OCI-LY7 (cell line): ENCODE results near the gene TTLL3. TPM values are rescaled to one million over a fixed set of nuclear protein-coding genes. Genes with fewer than 3 reads are reported as not detected.

Experiments used
- BruUV-seq: library from RNA; stranded (reverse); fragments of 400-500 nt; replicated peaks from 2 replicates; lab custom pipeline; 2021; lab: Mats Ljungman, UMichigan
- CTCF ChIA-PET: fragments of 300-600 bp; sonication (Branson Sonifier 250); formaldehyde crosslinking; loops from one replicate; lab custom pipeline; 2022; ENCODE audit warnings: antibody characterized with exemption; ENCODE audit not compliant: unreplicated experiment; lab: Charles Lee
- POLR2A ChIA-PET: fragments of 300-600 bp; sonication (Branson Sonifier 250); formaldehyde crosslinking; loops from one replicate; lab custom pipeline; 2022; ENCODE audit warnings: antibody characterized with exemption; lab: Charles Lee
- DNase-seq: peaks from one replicate; pipeline ENCODE4 v3.0.0-alpha.2; 2015; ENCODE audit warnings: low spot score
- H2AFZ ChIP-seq: fragments of 200-600 bp; sonication (generic), shearing (Covaris generic); 2 replicates; pipeline ENCODE4 v1.6.1; 2014; ENCODE audit warnings: mild to moderate bottlenecking, antibody characterized with exemption, low read length, moderate library complexity
- H3K27ac ChIP-seq: fragments of 200-600 bp; sonication (generic); 2 replicates; pipeline ENCODE4 v1.5.1; 2014; ENCODE audit warnings: mixed run types, low read depth, mild to moderate bottlenecking, moderate library complexity, low read length, inconsistent platforms; ENCODE audit not compliant: poor library complexity, severe bottlenecking
- H3K36me3 ChIP-seq: fragments of 200-600 bp; sonication (generic); 2 replicates; pipeline ENCODE4 v1.6.1; 2014; ENCODE audit warnings: mild to moderate bottlenecking, antibody characterized with exemption, low read length, moderate library complexity, mixed read lengths; ENCODE audit not compliant: insufficient read depth
- H3K4me1 ChIP-seq: fragments of 200-600 bp; sonication (generic); 2 replicates; pipeline ENCODE4 v1.5.1; 2014; ENCODE audit warnings: mild to moderate bottlenecking, low read length; ENCODE audit not compliant: insufficient read depth, poor library complexity, severe bottlenecking
- H3K4me2 ChIP-seq: fragments of 200-600 bp; sonication (generic); 2 replicates; pipeline ENCODE4 v1.6.1; 2014; ENCODE audit warnings: mild to moderate bottlenecking, low read length
- H3K4me3 ChIP-seq: fragments of 200-600 bp; sonication (generic); 2 replicates; pipeline ENCODE4 v1.5.1; 2014; ENCODE audit warnings: mild to moderate bottlenecking, low read depth, low read length; ENCODE audit not compliant: poor library complexity, severe bottlenecking
- H3K79me2 ChIP-seq: fragments of 200-600 bp; sonication (generic); 2 replicates; pipeline ENCODE4 v1.6.1; 2016; ENCODE audit warnings: low read depth, mild to moderate bottlenecking, low read length, moderate library complexity, mixed read lengths; ENCODE audit not compliant: insufficient read depth
- H3K9me2 ChIP-seq: fragments of 200-600 bp; sonication (generic); 2 replicates; pipeline ENCODE4 v1.6.1; 2016; ENCODE audit warnings: mild to moderate bottlenecking, low read length, mixed read lengths; ENCODE audit not compliant: insufficient read depth
- H3K9me3 ChIP-seq: fragments of 200-600 bp; sonication (generic); 2 replicates; pipeline ENCODE4 v1.6.1; 2014; ENCODE audit warnings: mild to moderate bottlenecking, mixed run types, low read length, mixed read lengths
- H4K20me1 ChIP-seq: fragments of 200-600 bp; sonication (generic); 2 replicates; pipeline ENCODE4 v1.6.1; 2014; ENCODE audit warnings: mild to moderate bottlenecking, antibody characterized with exemption, low read length, moderate library complexity, mixed read lengths; ENCODE audit not compliant: insufficient read depth
- EZH2phosphoT487 ChIP-seq: fragments of 200-600 bp; sonication (generic); IDR thresholded peaks from 2 replicates; pipeline ENCODE4 v1.6.1; 2018; ENCODE audit warnings: low read depth, borderline replicate concordance, mild to moderate bottlenecking, mixed run types, antibody characterized with exemption, low read length, moderate library complexity, mixed read lengths
- intact Hi-C: fragments of 100-400 bp; cut with micrococcal nuclease; formaldehyde crosslinking; loops from one replicate; pipeline ENCODE4 v1.10.0; 2022; ENCODE audit not compliant: unreplicated experiment
- total RNA-seq, 2 experiments: library from RNA; depleted of rRNA in 1 of 2; stranded (reverse); fragments of >200 nt in 1 of 2; shearing (Covaris generic) in 1 of 2; gene quantifications; 2 replicates each; pipeline ENCODE4 v1.2.3, GENCODE V29; 2014 to 2022
- TF ChIP-seq, protein P1 (sequence below): fragments of 200-600 bp; sonication (generic); conservative IDR thresholded peaks from 2 replicates; pipeline ENCODE4 v1.5.1; 2014; ENCODE audit warnings: mild to moderate bottlenecking, antibody characterized with exemption, low read length, moderate library complexity, mixed read lengths

Gene TTLL3
- total RNA-seq, 2 experiments from 2014 or later = 65.4 to 127 TPM

GRCh38 chr3:9797196-9797945 lies 12.7 kb upstream of the TTLL3 start:
- H4K20me1 ChIP-seq = peaks cover 10% of the 10 kb centered on the region; the same call in 1 of the 2 replicates
- no peak overlapping the region for H3K27ac ChIP-seq
- peaks cover 84% of the 10 kb centered on the region for H3K36me3 ChIP-seq
- TF ChIP-seq, protein P1, sequence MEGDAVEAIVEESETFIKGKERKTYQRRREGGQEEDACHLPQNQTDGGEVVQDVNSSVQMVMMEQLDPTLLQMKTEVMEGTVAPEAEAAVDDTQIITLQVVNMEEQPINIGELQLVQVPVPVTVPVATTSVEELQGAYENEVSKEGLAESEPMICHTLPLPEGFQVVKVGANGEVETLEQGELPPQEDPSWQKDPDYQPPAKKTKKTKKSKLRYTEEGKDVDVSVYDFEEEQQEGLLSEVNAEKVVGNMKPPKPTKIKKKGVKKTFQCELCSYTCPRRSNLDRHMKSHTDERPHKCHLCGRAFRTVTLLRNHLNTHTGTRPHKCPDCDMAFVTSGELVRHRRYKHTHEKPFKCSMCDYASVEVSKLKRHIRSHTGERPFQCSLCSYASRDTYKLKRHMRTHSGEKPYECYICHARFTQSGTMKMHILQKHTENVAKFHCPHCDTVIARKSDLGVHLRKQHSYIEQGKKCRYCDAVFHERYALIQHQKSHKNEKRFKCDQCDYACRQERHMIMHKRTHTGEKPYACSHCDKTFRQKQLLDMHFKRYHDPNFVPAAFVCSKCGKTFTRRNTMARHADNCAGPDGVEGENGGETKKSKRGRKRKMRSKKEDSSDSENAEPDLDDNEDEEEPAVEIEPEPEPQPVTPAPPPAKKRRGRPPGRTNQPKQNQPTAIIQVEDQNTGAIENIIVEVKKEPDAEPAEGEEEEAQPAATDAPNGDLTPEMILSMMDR = no peak
- no peak for TF ChIP-seq EZH2phosphoT487
- H3K79me2 ChIP-seq = peaks cover 53% of the 10 kb centered on the region
- CTCF ChIA-PET = no interaction called here
- H3K9me3 ChIP-seq = no peaks in the 10 kb centered on the region
- H3K4me3 ChIP-seq = no peak overlapping the region
- no peaks in the 10 kb centered on the region for H3K9me2 ChIP-seq
- no peak overlapping the region for H3K4me2 ChIP-seq
- no TSS peak for BruUV-seq
- no peak overlapping the region for H2AFZ ChIP-seq
- intact Hi-C loops = no loop called here
- DNase-seq = no peak
- POLR2A ChIA-PET = interaction anchor here (0.6 to 0.7 kb wide), 5 partner anchors 14 to 481 kb away, joined by 3 to 7 read pairs (median 4); no protein-coding TSS in a partner anchor
- peaks cover 29% of the 10 kb centered on the region for H3K4me1 ChIP-seq

- H3K4me1 ChIP-seq = peaks cover 10% of the 10 kb centered on the region
- no peak for TF ChIP-seq EZH2phosphoT487
- TF ChIP-seq, protein P1 = peak; percentile 64
- H3K4me3 ChIP-seq = no peak overlapping the region
- H3K79me2 ChIP-seq = peaks cover 27% of the 10 kb centered on the region
- H3K4me2 ChIP-seq = no peak overlapping the region
- intact Hi-C loops = no loop called here
- CTCF ChIA-PET = interaction anchor here (0.6 kb wide), 1 partner anchor 423 kb away, joined by 4 read pairs; no protein-coding TSS in a partner anchor
- H3K9me3 ChIP-seq = no peaks in the 10 kb centered on the region
- H2AFZ ChIP-seq = no peak overlapping the region
- H4K20me1 ChIP-seq = no peaks in the 10 kb centered on the region
- no peaks in the 10 kb centered on the region for H3K9me2 ChIP-seq
- DNase-seq = no peak
- BruUV-seq = no TSS peak
- peaks cover 96% of the 10 kb centered on the region for H3K36me3 ChIP-seq
- no peak overlapping the region for H3K27ac ChIP-seq
- POLR2A ChIA-PET = interaction anchor here (0.6 kb wide), 1 partner anchor 417 kb away, joined by 3 read pairs; no protein-coding TSS in a partner anchor
Measured at GRCh38 chr3:9800529-9800928, 9.5 kb upstream of the TTLL3 start.

DNA sequence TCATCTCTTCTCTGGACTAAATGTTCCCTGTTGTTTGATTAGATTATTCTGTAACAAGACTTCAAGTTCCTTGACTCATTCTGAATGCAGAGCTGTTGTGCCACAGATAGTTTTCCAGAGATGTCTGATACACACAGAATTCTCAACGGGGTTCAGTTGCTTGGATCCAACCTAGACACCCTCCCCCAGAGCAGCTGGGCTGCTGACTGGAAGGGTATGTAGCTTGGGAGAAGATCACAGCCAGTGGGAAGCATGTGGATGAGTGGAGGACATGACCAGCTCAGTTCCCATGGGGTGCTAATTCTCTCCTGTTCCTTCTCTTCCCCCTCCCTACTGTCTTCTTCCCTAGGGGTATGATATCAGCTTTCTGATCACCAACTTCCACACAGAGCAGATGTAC lies 6.6 kb upstream of the TTLL3 start:
- Histone ChIP-seq H3K36me3 (peaks cover 96% of the 10 kb centered on the region), H3K4me3 (no peak overlapping the region), H3K27ac (no peak overlapping the region), H3K79me2 (no peaks in the 10 kb centered on the region), H4K20me1 (no peaks in the 10 kb centered on the region), H3K4me2 (no peak overlapping the region), H2AFZ (no peak overlapping the region), H3K4me1 (peaks cover 3% of the 10 kb centered on the region), H3K9me3 (no peaks in the 10 kb centered on the region), H3K9me2 (no peaks in the 10 kb centered on the region)
- TF ChIP-seq EZH2phosphoT487 = no peak
- TF ChIP-seq, protein P1 = no peak
- intact Hi-C loops = no loop called here
- BruUV-seq = no TSS peak
- CTCF ChIA-PET = interaction anchor here (0.6 to 1.0 kb wide), 2 partner anchors 8 to 299 kb away, joined by 5 read pairs; no protein-coding TSS in a partner anchor
- POLR2A ChIA-PET = interaction anchor here (0.6 to 2.4 kb wide), 3 partner anchors 11 to 457 kb away, joined by 3 to 10 read pairs (median 4); partner anchors contain the start of genes ARPC4 and TADA3
- no peak for DNase-seq
